Measurements from ENCODE around the gene DDX60. TPM values are rescaled to one million over a fixed set of nuclear protein-coding genes. Genes with fewer than 3 reads are reported as not detected.

DDX60 gene
- total RNA-seq, 1 experiment from 2014 or later: 2.7 TPM

DNA sequence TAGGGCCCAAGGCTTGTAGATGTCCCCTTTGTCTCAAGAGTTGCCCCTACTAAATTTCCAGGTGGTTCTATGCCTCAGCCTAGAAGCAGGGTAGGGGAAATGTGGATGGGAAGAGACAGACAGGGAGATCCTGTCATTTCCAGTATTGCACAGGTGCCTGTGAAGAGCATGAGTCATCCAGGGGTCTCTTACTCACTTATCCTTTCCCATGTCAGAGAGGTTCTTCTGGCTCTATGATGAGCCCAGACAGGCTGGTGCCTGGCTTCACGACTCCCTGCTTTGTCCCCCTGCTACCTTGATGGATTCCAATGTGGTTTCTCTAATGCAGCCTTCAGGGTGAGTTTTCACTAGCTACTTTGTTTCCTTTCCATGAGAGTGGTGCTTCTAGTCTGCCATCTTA is 35.2 kb upstream of the DDX60 start:
- ATAC-seq: no peak
- TF ChIP-seq ZNF263 (CRISPR knock-in tag; IDR thresholded peaks at IDR 0.05; ENCODE audit: low read depth): no peak
- TF ChIP-seq, protein P1, sequence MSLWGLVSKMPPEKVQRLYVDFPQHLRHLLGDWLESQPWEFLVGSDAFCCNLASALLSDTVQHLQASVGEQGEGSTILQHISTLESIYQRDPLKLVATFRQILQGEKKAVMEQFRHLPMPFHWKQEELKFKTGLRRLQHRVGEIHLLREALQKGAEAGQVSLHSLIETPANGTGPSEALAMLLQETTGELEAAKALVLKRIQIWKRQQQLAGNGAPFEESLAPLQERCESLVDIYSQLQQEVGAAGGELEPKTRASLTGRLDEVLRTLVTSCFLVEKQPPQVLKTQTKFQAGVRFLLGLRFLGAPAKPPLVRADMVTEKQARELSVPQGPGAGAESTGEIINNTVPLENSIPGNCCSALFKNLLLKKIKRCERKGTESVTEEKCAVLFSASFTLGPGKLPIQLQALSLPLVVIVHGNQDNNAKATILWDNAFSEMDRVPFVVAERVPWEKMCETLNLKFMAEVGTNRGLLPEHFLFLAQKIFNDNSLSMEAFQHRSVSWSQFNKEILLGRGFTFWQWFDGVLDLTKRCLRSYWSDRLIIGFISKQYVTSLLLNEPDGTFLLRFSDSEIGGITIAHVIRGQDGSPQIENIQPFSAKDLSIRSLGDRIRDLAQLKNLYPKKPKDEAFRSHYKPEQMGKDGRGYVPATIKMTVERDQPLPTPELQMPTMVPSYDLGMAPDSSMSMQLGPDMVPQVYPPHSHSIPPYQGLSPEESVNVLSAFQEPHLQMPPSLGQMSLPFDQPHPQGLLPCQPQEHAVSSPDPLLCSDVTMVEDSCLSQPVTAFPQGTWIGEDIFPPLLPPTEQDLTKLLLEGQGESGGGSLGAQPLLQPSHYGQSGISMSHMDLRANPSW (CRISPR knock-in tag; conservative IDR thresholded peaks at IDR 0.05; ENCODE audit: low read depth): no peak
- no peak for TF ChIP-seq NFYB (CRISPR knock-in tag; conservative IDR thresholded peaks at IDR 0.05; ENCODE audit: low read depth)
- TF ChIP-seq, protein P2, sequence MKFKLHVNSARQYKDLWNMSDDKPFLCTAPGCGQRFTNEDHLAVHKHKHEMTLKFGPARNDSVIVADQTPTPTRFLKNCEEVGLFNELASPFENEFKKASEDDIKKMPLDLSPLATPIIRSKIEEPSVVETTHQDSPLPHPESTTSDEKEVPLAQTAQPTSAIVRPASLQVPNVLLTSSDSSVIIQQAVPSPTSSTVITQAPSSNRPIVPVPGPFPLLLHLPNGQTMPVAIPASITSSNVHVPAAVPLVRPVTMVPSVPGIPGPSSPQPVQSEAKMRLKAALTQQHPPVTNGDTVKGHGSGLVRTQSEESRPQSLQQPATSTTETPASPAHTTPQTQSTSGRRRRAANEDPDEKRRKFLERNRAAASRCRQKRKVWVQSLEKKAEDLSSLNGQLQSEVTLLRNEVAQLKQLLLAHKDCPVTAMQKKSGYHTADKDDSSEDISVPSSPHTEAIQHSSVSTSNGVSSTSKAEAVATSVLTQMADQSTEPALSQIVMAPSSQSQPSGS (CRISPR knock-in tag; IDR thresholded peaks at IDR 0.05; ENCODE audit: borderline replicate concordance, low read depth): no peak
- no peak for TF ChIP-seq ZNF232 (CRISPR knock-in tag; IDR thresholded peaks at IDR 0.05)
- TF ChIP-seq ETV6 (CRISPR knock-in tag; IDR thresholded peaks at IDR 0.05): no peak
- no peak for TF ChIP-seq CBFB (CRISPR knock-in tag; IDR thresholded peaks at IDR 0.05; ENCODE audit: low read depth)
- no peak for TF ChIP-seq RORB (CRISPR knock-in tag; IDR thresholded peaks at IDR 0.05)
- no peak for TF ChIP-seq NR1H2 (CRISPR knock-in tag; IDR thresholded peaks at IDR 0.05)
- no peak for DNase-seq (ENCODE audit: low spot score)
- peaks cover 17% of the 10 kb centered on the region for H3K9me3 Mint-ChIP-seq
- no peak overlapping the region for H3K27ac Mint-ChIP-seq
- H3K4me1 Mint-ChIP-seq: 0 out of 2 replicates have a peak, but pooled peaks cover 3% of the 10 kb centered on the region
- POLR2A ChIA-PET: no interaction called here
- H3K27me3 Mint-ChIP-seq (ENCODE audit: low read depth): no peaks in the 10 kb centered on the region
- H3K4me3 Mint-ChIP-seq: no peak overlapping the region
- no peaks in the 10 kb centered on the region for H3K36me3 Mint-ChIP-seq
- CTCF ChIA-PET: no interaction called here

DNA sequence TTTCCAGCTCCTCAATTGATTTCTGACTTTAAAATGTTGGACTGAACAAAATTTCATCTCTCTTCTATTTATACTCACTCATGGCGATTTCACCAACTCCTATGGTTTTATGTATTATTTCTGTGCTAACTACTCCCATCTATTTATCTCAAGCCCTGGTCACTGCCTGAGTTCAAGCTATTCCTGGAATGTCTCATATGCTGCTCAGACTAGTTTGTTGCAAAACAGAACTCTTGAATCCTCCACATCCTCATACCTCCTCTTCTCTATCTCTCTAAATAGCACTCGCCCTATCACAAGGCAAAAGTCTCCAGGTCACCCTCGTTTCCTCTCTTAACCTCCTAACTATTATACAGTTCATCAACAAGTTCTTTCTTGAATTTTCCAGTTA is 19.0 kb upstream of the DDX60 start:
- ChIA-PET POLR2A (no interaction called here), CTCF (no interaction called here)
- DNase-seq (ENCODE audit: low spot score) (no peak), ATAC-seq (no peak)
- H3K9me3 Mint-ChIP-seq: no peaks in the 10 kb centered on the region
- no peak overlapping the region for H3K27ac Mint-ChIP-seq
- no peak overlapping the region for H3K4me3 Mint-ChIP-seq
- TF ChIP-seq, protein P3, sequence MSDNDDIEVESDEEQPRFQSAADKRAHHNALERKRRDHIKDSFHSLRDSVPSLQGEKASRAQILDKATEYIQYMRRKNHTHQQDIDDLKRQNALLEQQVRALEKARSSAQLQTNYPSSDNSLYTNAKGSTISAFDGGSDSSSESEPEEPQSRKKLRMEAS (CRISPR knock-in tag; IDR thresholded peaks at IDR 0.05): no peak
- TF ChIP-seq, protein P4, sequence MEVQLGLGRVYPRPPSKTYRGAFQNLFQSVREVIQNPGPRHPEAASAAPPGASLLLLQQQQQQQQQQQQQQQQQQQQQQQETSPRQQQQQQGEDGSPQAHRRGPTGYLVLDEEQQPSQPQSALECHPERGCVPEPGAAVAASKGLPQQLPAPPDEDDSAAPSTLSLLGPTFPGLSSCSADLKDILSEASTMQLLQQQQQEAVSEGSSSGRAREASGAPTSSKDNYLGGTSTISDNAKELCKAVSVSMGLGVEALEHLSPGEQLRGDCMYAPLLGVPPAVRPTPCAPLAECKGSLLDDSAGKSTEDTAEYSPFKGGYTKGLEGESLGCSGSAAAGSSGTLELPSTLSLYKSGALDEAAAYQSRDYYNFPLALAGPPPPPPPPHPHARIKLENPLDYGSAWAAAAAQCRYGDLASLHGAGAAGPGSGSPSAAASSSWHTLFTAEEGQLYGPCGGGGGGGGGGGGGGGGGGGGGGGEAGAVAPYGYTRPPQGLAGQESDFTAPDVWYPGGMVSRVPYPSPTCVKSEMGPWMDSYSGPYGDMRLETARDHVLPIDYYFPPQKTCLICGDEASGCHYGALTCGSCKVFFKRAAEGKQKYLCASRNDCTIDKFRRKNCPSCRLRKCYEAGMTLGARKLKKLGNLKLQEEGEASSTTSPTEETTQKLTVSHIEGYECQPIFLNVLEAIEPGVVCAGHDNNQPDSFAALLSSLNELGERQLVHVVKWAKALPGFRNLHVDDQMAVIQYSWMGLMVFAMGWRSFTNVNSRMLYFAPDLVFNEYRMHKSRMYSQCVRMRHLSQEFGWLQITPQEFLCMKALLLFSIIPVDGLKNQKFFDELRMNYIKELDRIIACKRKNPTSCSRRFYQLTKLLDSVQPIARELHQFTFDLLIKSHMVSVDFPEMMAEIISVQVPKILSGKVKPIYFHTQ (CRISPR knock-in tag; IDR thresholded peaks at IDR 0.05): no peak
- TF ChIP-seq KAT7 (CRISPR knock-in tag; IDR thresholded peaks at IDR 0.05; ENCODE audit: borderline replicate concordance) (no peak), ZNF219 (CRISPR knock-in tag; IDR thresholded peaks at IDR 0.05; ENCODE audit: borderline replicate concordance) (no peak), SP1 (CRISPR knock-in tag; conservative IDR thresholded peaks at IDR 0.05) (no peak), SMAD3 (CRISPR knock-in tag; IDR thresholded peaks at IDR 0.05; ENCODE audit: borderline replicate concordance) (no peak), ESRRA (CRISPR knock-in tag; IDR thresholded peaks at IDR 0.05; ENCODE audit: borderline replicate concordance) (no peak), MYBL2 (CRISPR knock-in tag; IDR thresholded peaks at IDR 0.05) (no peak), FOXP1 (CRISPR knock-in tag; IDR thresholded peaks at IDR 0.05; ENCODE audit: borderline replicate concordance) (no peak)
- TF ChIP-seq, protein P5, sequence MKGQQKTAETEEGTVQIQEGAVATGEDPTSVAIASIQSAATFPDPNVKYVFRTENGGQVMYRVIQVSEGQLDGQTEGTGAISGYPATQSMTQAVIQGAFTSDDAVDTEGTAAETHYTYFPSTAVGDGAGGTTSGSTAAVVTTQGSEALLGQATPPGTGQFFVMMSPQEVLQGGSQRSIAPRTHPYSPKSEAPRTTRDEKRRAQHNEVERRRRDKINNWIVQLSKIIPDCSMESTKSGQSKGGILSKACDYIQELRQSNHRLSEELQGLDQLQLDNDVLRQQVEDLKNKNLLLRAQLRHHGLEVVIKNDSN (CRISPR knock-in tag; IDR thresholded peaks at IDR 0.05): no peak
- no peaks in the 10 kb centered on the region for H3K27me3 Mint-ChIP-seq (ENCODE audit: low read depth)
- H3K4me1 Mint-ChIP-seq: no peaks in the 10 kb centered on the region
- no peaks in the 10 kb centered on the region for H3K36me3 Mint-ChIP-seq
